HCT116 (cell line): Measurements from ENCODE around the gene FAR2. TPM values are rescaled to one million over a fixed set of nuclear protein-coding genes. Genes with fewer than 3 reads are reported as not detected.

ENCODE experiments used
- ATAC-seq: fragments of 200-7000 bp; cut with Tn5 transposase; 2 replicates; pipeline ENCODE4 v1.9.1; 2020; ENCODE audit warnings: mild to moderate bottlenecking, moderate library complexity
- BruUV-seq: library from RNA; stranded (reverse); fragments of 400-500 nt; replicated peaks from 2 replicates; lab custom pipeline; 2021; lab: Mats Ljungman, UMichigan
- CTCF ChIA-PET: fragments of 300-600 bp; sonication (Branson Sonifier 250); formaldehyde crosslinking; loops from one replicate; lab custom pipeline; 2021; ENCODE audit warnings: antibody characterized with exemption; lab: Charles Lee
- POLR2A ChIA-PET: fragments of 300-600, 350-600 bp; sonication (Branson Sonifier 250); formaldehyde crosslinking; loops from one replicate; lab custom pipeline; 2021; ENCODE audit warnings: antibody characterized with exemption; lab: Charles Lee
- RAD21 ChIA-PET, 2 experiments: fragments of 300-600 bp; sonication (Branson Sonifier 250); formaldehyde crosslinking; loops; one replicate each; lab custom pipeline; 2023; ENCODE audit warnings: low total read pairs in 2 of 2; ENCODE audit not compliant: uncharacterized antibody in 2 of 2, unreplicated experiment in 2 of 2, low non-redundant PET in 1 of 2; lab: Charles Lee
- DNase-seq: peaks from one replicate; pipeline ENCODE4 v3.0.0-alpha.2; 2010; ENCODE audit warnings: low read depth, low spot score
- H2AFZ ChIP-seq: fragments of 200-600 bp; shearing (Covaris generic), sonication (generic); 2 replicates; pipeline ENCODE4 v1.6.1; 2017; ENCODE audit warnings: low read depth, mixed run types, mixed read lengths, antibody characterized with exemption, low read length; ENCODE audit not compliant: poor library complexity, severe bottlenecking
- H3K27ac ChIP-seq: 2 replicates; pipeline ENCODE4 v1.5.1; 2012; ENCODE audit warnings: low read depth, low read length
- H3K27me3 ChIP-seq: fragments of 200-600 bp; sonication (generic); 2 replicates; pipeline ENCODE4 v1.6.1; 2016; ENCODE audit warnings: mixed run types, low read length, mixed read lengths; ENCODE audit not compliant: insufficient read depth
- H3K36me3 ChIP-seq, 2 experiments: fragments of 200-500 bp in 1 of 2; fragments of 200-600 bp in 1 of 2; sonication (Bioruptor generic) in 1 of 2; sonication (generic) in 1 of 2; 2 replicates each; pipeline versions ENCODE4 v1.5.1 to v1.6.1; 2014 to 2016; ENCODE audit warnings: low read length in 2 of 2, inconsistent platforms in 1 of 2, mixed read lengths in 1 of 2, mixed run types in 1 of 2; ENCODE audit not compliant: insufficient read depth in 2 of 2, control insufficient read depth in 1 of 2
- H3K4me1 ChIP-seq, 2 experiments: fragments of 200-600 bp in 1 of 2; sonication (generic) in 1 of 2; 2 replicates each; pipeline versions ENCODE4 v1.5.1 to v1.6.1; 2012 to 2017; ENCODE audit warnings: low read length in 2 of 2, inconsistent platforms in 1 of 2, mild to moderate bottlenecking in 1 of 2, mixed read lengths in 1 of 2, mixed run types in 1 of 2, moderate library complexity in 1 of 2; ENCODE audit not compliant: insufficient read depth in 2 of 2, control insufficient read depth in 1 of 2
- H3K4me2 ChIP-seq: fragments of 200-600 bp; sonication (generic); 2 replicates; pipeline ENCODE4 v1.6.1; 2017; ENCODE audit warnings: mixed run types, low read length, mixed read lengths
- H3K4me3 ChIP-seq, 2 experiments: fragments of 200-600 bp in 1 of 2; sonication (generic) in 1 of 2; replicated peaks in 1 of 2; 2 replicates each; pipeline ENCODE4 v1.5.1; 2011 to 2016; ENCODE audit warnings: low read length in 2 of 2, control low read depth in 1 of 2, low read depth in 1 of 2, mild to moderate bottlenecking in 1 of 2, mixed read lengths in 1 of 2, mixed run types in 1 of 2
- H3K79me2 ChIP-seq: fragments of 200-600 bp; sonication (generic); 2 replicates; pipeline ENCODE4 v1.6.1; 2017; ENCODE audit warnings: mild to moderate bottlenecking, mixed run types, low read length, moderate library complexity, mixed read lengths; ENCODE audit not compliant: insufficient read depth
- H3K9ac ChIP-seq: fragments of 200-600 bp; sonication (generic); 2 replicates; pipeline ENCODE4 v1.6.1; 2016; ENCODE audit warnings: low read length, mixed read lengths
- H3K9me2 ChIP-seq: fragments of 200-600 bp; sonication (generic), shearing (Covaris generic); 2 replicates; pipeline ENCODE4 v1.6.1; 2017; ENCODE audit warnings: mixed run types, mild to moderate bottlenecking, moderate library complexity; ENCODE audit not compliant: insufficient read depth
- H3K9me3 ChIP-seq, 2 experiments: fragments of 200-500 bp in 1 of 2; fragments of 200-600 bp in 1 of 2; sonication (Bioruptor generic) in 1 of 2; sonication (generic) in 1 of 2; 2 replicates each; pipeline ENCODE4 v1.6.1; 2014 to 2017; ENCODE audit warnings: low read length in 2 of 2, mixed read lengths in 2 of 2, inconsistent platforms in 1 of 2, low read depth in 1 of 2, mild to moderate bottlenecking in 1 of 2, mixed run types in 1 of 2, moderate library complexity in 1 of 2; ENCODE audit not compliant: control insufficient read depth in 1 of 2, insufficient read depth in 1 of 2
- H4K20me1 ChIP-seq: fragments of 200-600 bp; sonication (generic), shearing (Covaris generic); 2 replicates; pipeline ENCODE4 v1.6.1; 2017; ENCODE audit warnings: mixed run types, mild to moderate bottlenecking, moderate library complexity; ENCODE audit not compliant: insufficient read depth
- CBX3 ChIP-seq: IDR thresholded peaks from 2 replicates; pipeline ENCODE4 v1.6.1; 2012; ENCODE audit warnings: low read depth
- EGR1 ChIP-seq: IDR thresholded peaks from 2 replicates; pipeline ENCODE4 v1.6.1; 2012; ENCODE audit warnings: low read depth
- EZH2 ChIP-seq: fragments of 200-600 bp; sonication (generic); IDR thresholded peaks from 2 replicates; pipeline ENCODE4 v1.6.1; 2017; ENCODE audit warnings: antibody characterized with exemption, mixed run types
- EZH2phosphoT487 ChIP-seq: fragments of 200-600 bp; IDR thresholded peaks from 2 replicates; pipeline ENCODE4 v1.6.1; 2018; ENCODE audit warnings: antibody characterized with exemption, borderline replicate concordance
- FOSL1 ChIP-seq: IDR thresholded peaks from 2 replicates; pipeline ENCODE4 v1.6.1; 2012; ENCODE audit warnings: low read depth
- JUND ChIP-seq: IDR thresholded peaks from 2 replicates; pipeline ENCODE4 v1.6.1; 2012
- MAX ChIP-seq: IDR thresholded peaks from 2 replicates; pipeline ENCODE4 v1.6.1; 2012
- POLR2A ChIP-seq: IDR thresholded peaks from 2 replicates; pipeline ENCODE4 v1.7.0; 2011; ENCODE audit warnings: borderline replicate concordance; ENCODE audit not compliant: insufficient read depth, insufficient read length; ENCODE audit errors: extremely low read depth
- POLR2AphosphoS5 ChIP-seq: IDR thresholded peaks from 2 replicates; pipeline ENCODE4 v1.6.1; 2011; ENCODE audit warnings: mild to moderate bottlenecking, low read depth, low read length, moderate library complexity
- REST ChIP-seq: IDR thresholded peaks from 2 replicates; pipeline ENCODE4 v1.6.1; 2012; ENCODE audit warnings: low read depth
- SIN3A ChIP-seq: IDR thresholded peaks from 2 replicates; pipeline ENCODE4 v1.6.1; 2012; ENCODE audit warnings: low read depth
- SRF ChIP-seq: IDR thresholded peaks from 2 replicates; pipeline ENCODE4 v1.6.1; 2012; ENCODE audit warnings: low read depth
- TCF7L2 ChIP-seq: IDR thresholded peaks from 2 replicates; pipeline ENCODE4 v1.7.0; 2011; ENCODE audit warnings: borderline replicate concordance, inconsistent platforms; ENCODE audit not compliant: insufficient read depth, insufficient read length; ENCODE audit errors: extremely low read depth
- YY1 ChIP-seq: IDR thresholded peaks from 2 replicates; pipeline ENCODE4 v1.6.1; 2011; ENCODE audit warnings: low read length, low read depth, moderate library complexity, mild to moderate bottlenecking; ENCODE audit not compliant: insufficient replicate concordance; ENCODE audit errors: extremely low read depth
- ZBTB33 ChIP-seq: IDR thresholded peaks from 2 replicates; pipeline ENCODE4 v1.6.1; 2011; ENCODE audit warnings: mild to moderate bottlenecking, low read length, moderate library complexity; ENCODE audit not compliant: insufficient replicate concordance; ENCODE audit errors: extremely low read depth
- ZNF274 ChIP-seq: fragments of 200-500 bp; sonication (Bioruptor generic); IDR thresholded peaks from 2 replicates; pipeline ENCODE4 v1.6.1; 2014; ENCODE audit warnings: mild to moderate bottlenecking, low read depth, low read length, inconsistent platforms
- intact Hi-C: fragments of 100-400 bp; cut with micrococcal nuclease; formaldehyde crosslinking; loops from 2 replicates; pipeline ENCODE4 v1.10.0; 2022
- total RNA-seq: library from RNA; stranded (reverse); gene quantifications from one replicate; pipeline ENCODE4 v1.2.1, GENCODE V29; 2021; ENCODE audit not compliant: unreplicated experiment

The FAR2 gene
- total RNA-seq, 1 experiment from 2014 or later = 9.7 TPM

- ATAC-seq (no peak), DNase-seq (no peak)
- Histone ChIP-seq H3K9ac (no peak overlapping the region), H3K36me3 (no peaks in the 10 kb centered on the region), H4K20me1 (no peaks in the 10 kb centered on the region), H3K4me3 (no peak overlapping the region), H3K9me3 (no peaks in the 10 kb centered on the region), H3K4me1 (peaks cover 0 to 24% of the 10 kb centered on the region in 2 experiments; a peak in 1 of 4 replicates), H3K4me2 (no peak overlapping the region), H3K79me2 (no peaks in the 10 kb centered on the region), H3K27ac (no peak overlapping the region), H3K9me2 (no peaks in the 10 kb centered on the region), H2AFZ (no peak overlapping the region), H3K27me3 (no peaks in the 10 kb centered on the region)
- ChIA-PET POLR2A (no interaction called here), RAD21 (no interaction called here), CTCF (no interaction called here)
- BruUV-seq = no TSS peak
- intact Hi-C loops = no loop called here
- TF ChIP-seq YY1 = no peak
- no peak for TF ChIP-seq SRF
- TF ChIP-seq SIN3A = no peak
- no peak for TF ChIP-seq TCF7L2
- no peak for TF ChIP-seq MAX
- no peak for TF ChIP-seq EGR1
- no peak for TF ChIP-seq POLR2A
- TF ChIP-seq ZNF274 = no peak
- no peak for TF ChIP-seq CBX3
- TF ChIP-seq FOSL1 = no peak
- no peak for TF ChIP-seq REST
- TF ChIP-seq JUND = no peak
- TF ChIP-seq ZBTB33 = no peak
- no peak for TF ChIP-seq EZH2phosphoT487
- no peak for TF ChIP-seq POLR2AphosphoS5
- TF ChIP-seq EZH2 = no peak
Observed at GRCh38 chr12:29110506-29111442, 38.3 kb upstream of the FAR2 start.
